RWPE2 (cell line): ENCODE data around the gene SIK3.

Experiments used
- ATAC-seq: fragments of 200-7000 bp; cut with Tn5 transposase; 3 replicates; pipeline ENCODE4 v1.9.1; 2021; ENCODE audit warnings: low read depth
- DNase-seq: peaks from one replicate; pipeline ENCODE4 v3.0.0-alpha.2; 2020; ENCODE audit warnings: low spot score
- H3K27ac ChIP-seq: fragments of 450-650 bp; 2 replicates; pipeline ENCODE4 v1.5.1; 2017; ENCODE audit warnings: mild to moderate bottlenecking; ENCODE audit not compliant: poor library complexity, severe bottlenecking
- H3K27me3 ChIP-seq: fragments of 250-450 bp; sonication (Bioruptor Pico); 2 replicates; pipeline ENCODE4 v1.5.1; 2021; ENCODE audit warnings: mild to moderate bottlenecking, moderate library complexity; ENCODE audit not compliant: insufficient read depth, poor library complexity, severe bottlenecking
- H3K36me3 ChIP-seq: fragments of 250-450 bp; sonication (Bioruptor Pico); 2 replicates; pipeline ENCODE4 v1.5.1; 2020; ENCODE audit warnings: low read depth, mild to moderate bottlenecking, moderate library complexity
- H3K4me1 ChIP-seq: fragments of 250-450 bp; sonication (Bioruptor Pico); 2 replicates; pipeline ENCODE4 v1.5.1; 2021; ENCODE audit warnings: mild to moderate bottlenecking, moderate library complexity; ENCODE audit not compliant: insufficient read depth, poor library complexity, severe bottlenecking
- H3K4me3 ChIP-seq: fragments of 250-450 bp; sonication (Bioruptor Pico); 2 replicates; pipeline ENCODE4 v1.5.1; 2021; ENCODE audit warnings: mild to moderate bottlenecking, moderate library complexity; ENCODE audit not compliant: severe bottlenecking
- H3K9me3 ChIP-seq: fragments of 250-450 bp; sonication (Bioruptor Pico); 2 replicates; pipeline ENCODE4 v1.5.1; 2021; ENCODE audit warnings: mild to moderate bottlenecking, moderate library complexity; ENCODE audit not compliant: severe bottlenecking
- CTCF ChIP-seq: fragments of 450-650 bp; IDR thresholded peaks from one replicate; pipeline ENCODE4 v1.5.1; 2017; ENCODE audit warnings: mild to moderate bottlenecking, moderate library complexity; ENCODE audit not compliant: poor library complexity, severe bottlenecking

The SIK3 gene

GRCh38 chr11:116840224-116840745, 257.9 kb downstream of the SIK3 start:
- H3K27me3 ChIP-seq: no peaks in the 10 kb centered on the region
- no peak overlapping the region for H3K4me3 ChIP-seq

GRCh38 chr11:116838321-116839084, 259.7 kb downstream of the SIK3 start:
- Histone ChIP-seq H3K4me3 (no peak overlapping the region), H3K9me3 (no peaks in the 10 kb centered on the region), H3K36me3 (no peaks in the 10 kb centered on the region), H3K4me1 (no peaks in the 10 kb centered on the region), H3K27me3 (no peaks in the 10 kb centered on the region), H3K27ac (no peak overlapping the region)
- no peak for DNase-seq
- no peak for TF ChIP-seq CTCF
- ATAC-seq: no peak

More at GRCh38 chr11:116840224-116840745, 257.9 kb downstream of the SIK3 start:
- Histone ChIP-seq H3K9me3 (no peaks in the 10 kb centered on the region), H3K36me3 (no peaks in the 10 kb centered on the region), H3K27ac (no peak overlapping the region), H3K4me1 (no peaks in the 10 kb centered on the region)
- no peak for TF ChIP-seq CTCF
- ATAC-seq: no peak
- no peak for DNase-seq

GRCh38 chr11:116837231-116838091, 260.8 kb downstream of the SIK3 start, which contains the start of gene APOA1:
Gene APOA1 (minus strand): TSS chr11:116837622. CDS start chr11:116837387, 235 bp downstream.
- H3K27ac ChIP-seq: no peak within 1 kb of the TSS
- H3K36me3 ChIP-seq: no peaks in the 10 kb centered on the region
- DNase-seq (no peak), ATAC-seq (no peak)
- no peaks in the 10 kb centered on the region for H3K9me3 ChIP-seq
- TF ChIP-seq CTCF: no peak
- H3K4me1 ChIP-seq: no peaks in the 10 kb centered on the region
- H3K27me3 ChIP-seq: no peaks in the 10 kb centered on the region
- no peak within 1 kb of the TSS for H3K4me3 ChIP-seq

GRCh38 chr11:116836632-116836991, 261.6 kb downstream of the SIK3 start:
- Histone ChIP-seq H3K36me3 (no peaks in the 10 kb centered on the region), H3K27ac (no peak overlapping the region), H3K27me3 (no peaks in the 10 kb centered on the region), H3K4me3 (no peak overlapping the region), H3K9me3 (no peaks in the 10 kb centered on the region), H3K4me1 (no peaks in the 10 kb centered on the region)
- ATAC-seq (no peak), DNase-seq (no peak)
- TF ChIP-seq CTCF: no peak
